D721Med (cell line): ENCODE results near the gene LRRC27.

Source experiments
- DNase-seq: peaks from one replicate; pipeline ENCODE4 v3.0.0; 2011; ENCODE audit warnings: low spot score; ENCODE audit not compliant: insufficient read length
- FAIRE-seq: peaks from 2 replicates; lab custom pipeline; 2011; peaks lifted over from hg19 to GRCh38; lab: Jason Lieb, UNC
- TF ChIP-seq, protein P1 (sequence below): IDR thresholded peaks from 2 replicates; pipeline ENCODE4 v1.5.1; 2012; ENCODE audit warnings: mild to moderate bottlenecking, control low read depth; ENCODE audit not compliant: insufficient read depth; ENCODE audit errors: missing control alignments

Gene LRRC27

DNA sequence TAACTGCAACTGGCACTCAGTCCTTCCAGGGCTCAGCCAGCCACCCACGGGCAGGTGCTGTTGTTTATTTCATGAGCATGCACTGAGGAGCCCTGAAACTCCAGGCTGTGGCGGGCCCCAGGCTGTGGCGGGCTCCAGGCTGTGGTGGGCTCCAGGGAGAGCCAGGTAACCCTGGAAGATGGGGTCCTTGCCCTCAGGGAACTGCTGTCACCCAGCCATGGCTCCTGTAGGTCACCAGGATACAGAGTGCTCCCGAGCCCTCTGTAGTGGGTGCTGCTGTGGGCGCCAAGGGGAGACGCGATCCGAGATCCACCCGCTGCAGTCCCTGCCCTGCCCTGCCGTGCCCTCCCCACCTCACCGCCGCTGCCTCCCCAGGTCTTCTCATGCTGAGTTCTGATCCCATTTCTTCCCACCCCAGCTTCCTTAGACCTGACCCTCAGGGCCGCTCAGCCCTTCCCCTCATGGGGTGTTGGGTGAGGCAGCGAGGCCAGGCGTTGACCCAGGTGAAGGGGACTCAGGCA lies 29.6 kb downstream of the LRRC27 start:
- DNase-seq (no peak), FAIRE-seq (no peak)
- TF ChIP-seq, protein P1, sequence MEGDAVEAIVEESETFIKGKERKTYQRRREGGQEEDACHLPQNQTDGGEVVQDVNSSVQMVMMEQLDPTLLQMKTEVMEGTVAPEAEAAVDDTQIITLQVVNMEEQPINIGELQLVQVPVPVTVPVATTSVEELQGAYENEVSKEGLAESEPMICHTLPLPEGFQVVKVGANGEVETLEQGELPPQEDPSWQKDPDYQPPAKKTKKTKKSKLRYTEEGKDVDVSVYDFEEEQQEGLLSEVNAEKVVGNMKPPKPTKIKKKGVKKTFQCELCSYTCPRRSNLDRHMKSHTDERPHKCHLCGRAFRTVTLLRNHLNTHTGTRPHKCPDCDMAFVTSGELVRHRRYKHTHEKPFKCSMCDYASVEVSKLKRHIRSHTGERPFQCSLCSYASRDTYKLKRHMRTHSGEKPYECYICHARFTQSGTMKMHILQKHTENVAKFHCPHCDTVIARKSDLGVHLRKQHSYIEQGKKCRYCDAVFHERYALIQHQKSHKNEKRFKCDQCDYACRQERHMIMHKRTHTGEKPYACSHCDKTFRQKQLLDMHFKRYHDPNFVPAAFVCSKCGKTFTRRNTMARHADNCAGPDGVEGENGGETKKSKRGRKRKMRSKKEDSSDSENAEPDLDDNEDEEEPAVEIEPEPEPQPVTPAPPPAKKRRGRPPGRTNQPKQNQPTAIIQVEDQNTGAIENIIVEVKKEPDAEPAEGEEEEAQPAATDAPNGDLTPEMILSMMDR: no peak

DNA sequence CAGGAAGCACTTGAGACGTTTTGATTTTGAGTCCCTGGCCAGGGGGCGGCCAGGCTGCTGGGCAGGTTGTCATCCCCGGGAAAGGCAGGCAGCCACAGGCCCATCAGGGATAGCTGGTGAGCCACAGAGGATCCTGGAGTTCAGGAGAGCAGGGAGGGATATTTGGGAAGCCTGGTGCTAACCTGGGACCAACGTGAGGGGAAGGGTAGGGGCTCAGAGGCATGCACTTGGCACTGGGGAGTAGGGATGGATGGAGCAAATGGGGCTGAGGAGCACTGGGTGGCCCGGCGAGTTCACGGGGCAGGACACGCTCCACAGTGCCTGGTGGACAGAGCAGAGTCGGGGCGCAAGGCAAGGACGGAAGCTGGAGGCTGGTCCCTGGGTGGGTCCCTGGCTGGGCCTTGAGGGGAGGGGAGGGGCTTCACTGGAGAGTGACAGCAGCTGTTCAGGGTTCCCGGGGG lies 30.2 kb downstream of the LRRC27 start:
- TF ChIP-seq, protein P1: no peak
- FAIRE-seq (no peak), DNase-seq (no peak)

DNA sequence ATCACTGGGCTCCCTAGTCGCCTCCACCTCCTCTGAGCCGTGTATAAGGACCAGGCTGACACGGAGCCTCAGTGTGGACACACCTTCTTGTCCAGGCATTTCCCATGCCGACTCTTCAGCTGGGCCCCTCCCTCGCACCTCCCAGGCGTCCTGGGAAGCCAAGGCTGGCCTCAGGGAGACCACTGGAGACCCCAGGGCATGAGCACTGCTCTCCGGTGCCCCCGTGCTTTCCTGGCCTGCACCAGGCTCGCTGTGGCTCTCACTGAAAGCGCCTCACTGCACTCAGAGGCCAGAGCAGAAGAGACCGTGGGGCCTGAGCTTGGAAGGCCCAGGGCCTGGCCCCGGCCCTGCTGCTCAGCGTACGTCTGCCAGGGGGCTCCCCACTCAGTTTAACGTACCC lies 31.4 kb downstream of the LRRC27 start:
- FAIRE-seq: no peak
- DNase-seq: no peak
- TF ChIP-seq, protein P1: no peak

DNA sequence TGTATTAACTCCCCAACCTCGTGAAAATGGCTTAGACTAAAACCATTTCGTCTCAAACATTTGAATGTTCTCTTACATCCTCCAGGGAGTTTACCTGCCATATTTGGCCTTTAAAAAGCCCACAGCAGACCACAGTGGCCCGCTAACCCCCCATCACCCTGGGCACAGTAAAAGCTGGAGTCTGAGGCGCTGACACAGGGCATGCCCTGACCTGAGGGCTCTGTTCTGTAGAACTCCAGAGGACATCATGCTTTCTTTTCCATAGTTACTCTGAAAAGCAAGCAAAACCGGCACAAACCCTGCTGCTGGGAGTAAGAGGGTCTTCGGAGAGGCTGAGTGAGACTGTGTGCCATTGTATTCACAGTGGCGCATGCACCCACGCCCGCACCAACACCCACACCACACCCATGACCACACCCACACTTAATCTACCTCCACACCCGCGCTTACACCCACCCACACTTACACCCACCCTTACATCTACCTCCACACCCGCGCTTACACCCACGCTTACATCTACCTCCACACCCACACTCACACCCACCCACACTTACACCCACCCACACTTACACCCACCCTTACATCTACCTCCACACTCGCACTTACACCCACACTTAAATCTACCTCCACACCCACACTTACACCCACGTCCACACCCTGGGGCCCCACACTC lies 32.1 kb downstream of the LRRC27 start:
- TF ChIP-seq, protein P1: no peak
- DNase-seq: no peak
- no peak for FAIRE-seq

DNA sequence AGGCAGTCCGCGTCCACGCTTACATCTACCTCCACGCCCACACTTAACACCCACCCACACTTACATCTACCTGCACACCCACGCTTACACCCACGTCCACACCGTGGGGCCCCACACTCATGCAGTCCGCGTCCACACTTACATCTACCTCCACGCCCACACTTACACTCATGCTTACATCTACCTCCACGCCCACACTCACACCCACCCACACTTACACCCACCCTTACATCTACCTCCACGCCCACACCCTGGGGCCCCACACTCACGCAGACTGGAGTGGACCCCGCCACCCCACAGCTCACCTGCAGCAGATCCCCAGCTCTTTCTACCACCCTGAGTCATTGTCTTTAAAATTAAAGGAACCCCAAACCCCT lies 32.6 kb downstream of the LRRC27 start:
- DNase-seq (no peak), FAIRE-seq (no peak)
- TF ChIP-seq, protein P1: no peak

DNA sequence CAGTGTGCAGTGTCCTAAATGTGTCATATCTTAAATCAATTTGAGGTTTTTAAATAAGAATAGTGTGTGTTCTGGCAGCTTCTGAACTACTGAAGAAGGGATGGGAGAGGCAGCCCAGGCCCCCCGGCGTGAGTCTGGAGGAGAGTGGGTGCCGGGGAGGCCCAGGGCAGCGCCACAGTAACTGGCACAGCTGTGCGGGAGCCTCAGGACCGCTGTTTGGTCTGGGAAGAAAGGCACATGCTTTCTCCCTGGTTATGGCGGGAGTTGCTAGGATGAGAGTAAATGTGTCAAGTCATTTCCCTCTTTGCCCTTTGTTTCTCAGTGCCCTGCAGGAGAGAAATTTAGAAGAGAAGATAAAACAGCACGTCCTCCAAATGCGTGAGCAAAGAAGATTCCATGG lies 33.1 kb downstream of the LRRC27 start:
- TF ChIP-seq, protein P1: no peak
- FAIRE-seq (no peak), DNase-seq (no peak)

DNA sequence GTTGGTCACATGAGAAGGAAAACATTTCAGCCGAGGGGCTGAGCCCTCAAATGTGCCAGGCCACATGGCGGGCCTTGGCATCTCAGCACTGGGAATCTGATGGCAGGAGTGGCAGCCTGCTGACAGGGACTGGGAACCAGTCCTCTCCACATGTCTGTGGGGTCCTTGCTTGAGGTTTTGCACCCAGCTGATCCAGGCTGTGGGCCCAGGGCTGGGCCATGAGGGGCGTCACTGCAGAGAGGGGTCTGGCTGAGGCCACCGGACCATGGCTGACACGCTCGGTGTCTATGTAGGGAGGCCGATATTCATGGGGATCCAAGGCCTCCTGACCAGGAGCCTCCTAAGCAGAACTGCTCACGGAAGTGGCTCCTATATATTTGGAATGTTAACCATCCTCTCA lies 34.0 kb downstream of the LRRC27 start:
- FAIRE-seq (no peak), DNase-seq (no peak)
- TF ChIP-seq, protein P1: no peak
